ENCODE data around the gene CNTNAP5. TPM values are rescaled to one million over a fixed set of nuclear protein-coding genes. Genes with fewer than 3 reads are reported as not detected.

Gene CNTNAP5
- total and polyA plus RNA-seq, 2 donors (not counting 3 experiments of a cell fraction or from before 2014, with no cell fraction given), result not detected

DNA sequence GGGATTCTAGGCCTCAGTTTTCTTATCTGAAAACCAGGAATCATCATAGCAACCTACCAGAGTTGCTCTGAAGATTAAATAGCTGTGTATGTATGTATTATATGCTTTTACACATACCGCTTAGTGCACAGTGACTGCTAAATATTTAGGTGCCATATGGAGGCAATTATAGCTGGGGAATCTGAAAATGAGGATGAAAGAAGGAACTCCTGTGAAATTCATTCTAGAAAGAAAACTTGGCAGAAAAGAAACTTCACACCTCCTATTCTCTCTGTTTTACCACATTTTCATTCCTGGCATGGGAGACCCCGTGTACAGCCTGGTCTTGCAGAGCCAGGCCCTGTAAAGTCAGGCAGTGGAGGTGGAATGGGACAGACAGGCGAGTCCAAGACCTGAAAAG is 862.4 kb downstream of the CNTNAP5 start:
- Histone ChIP-seq H3K9me3 (replicated peaks; ENCODE audit: control insufficient read depth, insufficient read depth, low read length) (peaks cover 2% of the 10 kb centered on the region), H3K27me3 (ENCODE audit: control insufficient read depth in 2 of 2, insufficient read depth in 2 of 2, low read length in 2 of 2) (no peaks in the 10 kb centered on the region), H4K20me1 (replicated peaks; ENCODE audit: control insufficient read depth, extremely low read depth, insufficient read depth, low read length) (no peaks in the 10 kb centered on the region), H3K27ac (ENCODE audit: insufficient read depth, low read depth, low read length) (no peak overlapping the region), H3K36me3 (ENCODE audit: control insufficient read depth in 2 of 2, extremely low read depth in 1 of 2, insufficient read depth in 2 of 2, low read length in 2 of 2) (no peaks in the 10 kb centered on the region), H3K4me1 (ENCODE audit: control insufficient read depth, extremely low read depth, insufficient read depth, low read length) (no peaks in the 10 kb centered on the region), H2AFZ (ENCODE audit: low read depth, low read length) (no peak overlapping the region), H3K79me2 (ENCODE audit: control insufficient read depth, insufficient read depth, low read length) (no peaks in the 10 kb centered on the region), H3K9me1 (replicated peaks; ENCODE audit: control insufficient read depth, extremely low read depth, insufficient read depth, low read length) (no peaks in the 10 kb centered on the region), H3K4me3 (replicated peaks in 1 of 3; ENCODE audit: insufficient read depth in 1 of 3, low read depth in 1 of 3, low read length in 3 of 3) (no peak overlapping the region), H3K4me2 (ENCODE audit: insufficient read depth, low read length) (no peak overlapping the region), H3K9ac (replicated peaks; ENCODE audit: extremely low read depth, insufficient read depth, low read length) (no peak overlapping the region)
- ChIA-PET CTCF (no interaction called here), POLR2A (no interaction called here)
- FAIRE-seq (no peak), DNase-seq (ENCODE audit: low read depth, low spot score) (no peak)
- dilution Hi-C loops (cut with MboI; ENCODE audit: extremely low pct_ligation_motif_present, low sequenced_read_pairs), result no loop called here
- intact Hi-C loops (cut with micrococcal nuclease), result no loop called here
- TF ChIP-seq MYC (IDR thresholded peaks at IDR 0.05; ENCODE audit: low read depth, low read length) (no peak), POLR2A (IDR thresholded peaks at IDR 0.05; ENCODE audit: low read depth, low read length) (no peak), FOS (IDR thresholded peaks at IDR 0.05; ENCODE audit: borderline replicate concordance, insufficient read depth, low read length) (no peak), POLR2AphosphoS5 (IDR thresholded peaks at IDR 0.05; ENCODE audit: insufficient read depth, low read depth, low read length) (no peak), EZH2 (IDR thresholded peaks at IDR 0.05; ENCODE audit: borderline replicate concordance, low read depth, low read length, severe bottlenecking) (no peak), GATA2 (IDR thresholded peaks at IDR 0.05; ENCODE audit: insufficient read depth, insufficient read length, low read depth, low read length) (no peak)
- TF ChIP-seq, protein P1, sequence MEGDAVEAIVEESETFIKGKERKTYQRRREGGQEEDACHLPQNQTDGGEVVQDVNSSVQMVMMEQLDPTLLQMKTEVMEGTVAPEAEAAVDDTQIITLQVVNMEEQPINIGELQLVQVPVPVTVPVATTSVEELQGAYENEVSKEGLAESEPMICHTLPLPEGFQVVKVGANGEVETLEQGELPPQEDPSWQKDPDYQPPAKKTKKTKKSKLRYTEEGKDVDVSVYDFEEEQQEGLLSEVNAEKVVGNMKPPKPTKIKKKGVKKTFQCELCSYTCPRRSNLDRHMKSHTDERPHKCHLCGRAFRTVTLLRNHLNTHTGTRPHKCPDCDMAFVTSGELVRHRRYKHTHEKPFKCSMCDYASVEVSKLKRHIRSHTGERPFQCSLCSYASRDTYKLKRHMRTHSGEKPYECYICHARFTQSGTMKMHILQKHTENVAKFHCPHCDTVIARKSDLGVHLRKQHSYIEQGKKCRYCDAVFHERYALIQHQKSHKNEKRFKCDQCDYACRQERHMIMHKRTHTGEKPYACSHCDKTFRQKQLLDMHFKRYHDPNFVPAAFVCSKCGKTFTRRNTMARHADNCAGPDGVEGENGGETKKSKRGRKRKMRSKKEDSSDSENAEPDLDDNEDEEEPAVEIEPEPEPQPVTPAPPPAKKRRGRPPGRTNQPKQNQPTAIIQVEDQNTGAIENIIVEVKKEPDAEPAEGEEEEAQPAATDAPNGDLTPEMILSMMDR (IDR thresholded peaks at IDR 0.05; ENCODE audit: extremely low read depth in 1 of 2, insufficient read depth in 1 of 2, low read depth in 1 of 2, low read length in 2 of 2), result no peak
- no TSS peak for BruUV-seq (replicated peaks)

DNA sequence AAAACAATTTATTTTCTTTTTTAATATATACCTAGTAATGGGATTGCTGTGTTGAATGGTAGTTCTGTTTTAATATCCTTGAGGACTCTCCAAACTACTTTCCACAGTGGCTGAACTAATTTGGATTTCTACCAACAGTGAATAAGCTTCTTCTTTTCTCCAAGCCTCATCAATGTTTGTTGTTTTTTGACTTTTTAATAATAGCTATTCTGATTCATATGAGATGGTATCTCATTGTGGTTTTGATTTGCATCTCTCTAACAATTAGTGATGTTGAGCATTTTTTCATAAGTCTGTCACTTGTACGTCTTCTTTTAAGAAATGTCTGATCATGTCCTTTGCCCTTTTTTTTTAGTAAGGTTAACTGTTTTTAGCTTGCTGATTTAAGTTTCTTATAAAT is 863.3 kb downstream of the CNTNAP5 start:
- DNase-seq (ENCODE audit: low read depth, low spot score) (no peak), FAIRE-seq (no peak)
- H3K9me1 ChIP-seq (replicated peaks; ENCODE audit: control insufficient read depth, extremely low read depth, insufficient read depth, low read length), result no peaks in the 10 kb centered on the region
- no peak overlapping the region for H3K27ac ChIP-seq (ENCODE audit: insufficient read depth, low read depth, low read length)
- H4K20me1 ChIP-seq (replicated peaks; ENCODE audit: control insufficient read depth, extremely low read depth, insufficient read depth, low read length), result no peaks in the 10 kb centered on the region
- no peaks in the 10 kb centered on the region for H3K36me3 ChIP-seq (ENCODE audit: control insufficient read depth in 2 of 2, extremely low read depth in 1 of 2, insufficient read depth in 2 of 2, low read length in 2 of 2)
- no peaks in the 10 kb centered on the region for H3K4me1 ChIP-seq (ENCODE audit: control insufficient read depth, extremely low read depth, insufficient read depth, low read length)
- H3K79me2 ChIP-seq (ENCODE audit: control insufficient read depth, insufficient read depth, low read length), result no peaks in the 10 kb centered on the region
- peaks cover 2% of the 10 kb centered on the region for H3K9me3 ChIP-seq (replicated peaks; ENCODE audit: control insufficient read depth, insufficient read depth, low read length)
- POLR2A ChIA-PET, result no interaction called here
- CTCF ChIA-PET, result no interaction called here
- dilution Hi-C loops (cut with MboI; ENCODE audit: extremely low pct_ligation_motif_present, low sequenced_read_pairs) (no loop called here), intact Hi-C loops (cut with micrococcal nuclease) (no loop called here)
- H3K4me3 ChIP-seq (replicated peaks in 1 of 3; ENCODE audit: insufficient read depth in 1 of 3, low read depth in 1 of 3, low read length in 3 of 3), result no peak overlapping the region
- no peak overlapping the region for H3K9ac ChIP-seq (replicated peaks; ENCODE audit: extremely low read depth, insufficient read depth, low read length)
- H2AFZ ChIP-seq (ENCODE audit: low read depth, low read length), result no peak overlapping the region
- no TSS peak for BruUV-seq (replicated peaks)
- no peak overlapping the region for H3K4me2 ChIP-seq (ENCODE audit: insufficient read depth, low read length)
- H3K27me3 ChIP-seq (ENCODE audit: control insufficient read depth in 2 of 2, insufficient read depth in 2 of 2, low read length in 2 of 2), result no peaks in the 10 kb centered on the region
- no peak for TF ChIP-seq EZH2 (IDR thresholded peaks at IDR 0.05; ENCODE audit: borderline replicate concordance, low read depth, low read length, severe bottlenecking)
- no peak for TF ChIP-seq FOS (IDR thresholded peaks at IDR 0.05; ENCODE audit: borderline replicate concordance, insufficient read depth, low read length)
- TF ChIP-seq GATA2 (IDR thresholded peaks at IDR 0.05; ENCODE audit: insufficient read depth, insufficient read length, low read depth, low read length), result no peak
- TF ChIP-seq, protein P1 (IDR thresholded peaks at IDR 0.05; ENCODE audit: extremely low read depth in 1 of 2, insufficient read depth in 1 of 2, low read depth in 1 of 2, low read length in 2 of 2), result no peak
- no peak for TF ChIP-seq POLR2A (IDR thresholded peaks at IDR 0.05; ENCODE audit: low read depth, low read length)
- TF ChIP-seq, protein P2, sequence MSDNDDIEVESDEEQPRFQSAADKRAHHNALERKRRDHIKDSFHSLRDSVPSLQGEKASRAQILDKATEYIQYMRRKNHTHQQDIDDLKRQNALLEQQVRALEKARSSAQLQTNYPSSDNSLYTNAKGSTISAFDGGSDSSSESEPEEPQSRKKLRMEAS (IDR thresholded peaks at IDR 0.05; ENCODE audit: insufficient read depth, insufficient read length), result no peak
- no peak for TF ChIP-seq MYC (IDR thresholded peaks at IDR 0.05; ENCODE audit: low read depth, low read length)
- no peak for TF ChIP-seq POLR2AphosphoS5 (IDR thresholded peaks at IDR 0.05; ENCODE audit: insufficient read depth, low read depth, low read length)
- TF ChIP-seq JUN (IDR thresholded peaks at IDR 0.05; ENCODE audit: borderline replicate concordance, insufficient read depth, insufficient read length, low read depth), result no peak

All from endothelial cell of umbilical vein (primary cell).